Neural cell (in vitro differentiated cells): ENCODE data around the gene KRTAP4-11. TPM values are rescaled to one million over a fixed set of nuclear protein-coding genes. Genes with fewer than 3 reads are reported as not detected.

ENCODE experiments used
- H2AFZ ChIP-seq: fragments of 200-600, 300-800 bp; sonication (generic), shearing (Covaris generic); 2 replicates; pipeline ENCODE4 v1.6.0; 2014; ENCODE audit warnings: low read depth, mild to moderate bottlenecking, antibody characterized with exemption, low read length, moderate library complexity
- H3F3A ChIP-seq: fragments of 200-600 bp; shearing (Covaris generic); 2 replicates; pipeline ENCODE4 v1.6.1; 2016; ENCODE audit warnings: mild to moderate bottlenecking, moderate library complexity, mixed read lengths, antibody characterized with exemption, low read length; ENCODE audit not compliant: insufficient read depth, poor library complexity, severe bottlenecking
- H3K27ac ChIP-seq: fragments of 200-600, 300-800 bp; sonication (generic), shearing (Covaris generic); 2 replicates; pipeline ENCODE4 v1.5.1; 2014; ENCODE audit warnings: mild to moderate bottlenecking, low read length, moderate library complexity
- H3K27me3 ChIP-seq: fragments of 300-800, 200-600 bp; sonication (generic), shearing (Covaris generic); 2 replicates; pipeline ENCODE4 v1.6.0; 2014; ENCODE audit warnings: mild to moderate bottlenecking, low read depth, low read length, moderate library complexity; ENCODE audit not compliant: insufficient read depth
- H3K36me3 ChIP-seq: fragments of 300-800, 200-600 bp; sonication (generic), shearing (Covaris generic); 2 replicates; pipeline ENCODE4 v1.5.1; 2014; ENCODE audit warnings: mild to moderate bottlenecking, antibody characterized with exemption, low read length, moderate library complexity; ENCODE audit not compliant: insufficient read depth
- H3K4me2 ChIP-seq: fragments of 300-800, 200-600 bp; sonication (generic), shearing (Covaris generic); 2 replicates; pipeline ENCODE4 v1.6.0; 2014; ENCODE audit warnings: mild to moderate bottlenecking, low read length
- H3K4me3 ChIP-seq: fragments of 300-800, 200-600 bp; sonication (generic), shearing (Covaris generic); 2 replicates; pipeline ENCODE4 v1.5.1; 2014; ENCODE audit warnings: mild to moderate bottlenecking, low read length, moderate library complexity
- H3K79me2 ChIP-seq: fragments of 200-600 bp; shearing (Covaris generic); replicated peaks from 2 replicates; pipeline ENCODE4 v1.6.0; 2014; ENCODE audit warnings: mild to moderate bottlenecking, low read length, moderate library complexity; ENCODE audit not compliant: insufficient read depth
- H3K9ac ChIP-seq: fragments of 300-800, 200-600 bp; sonication (generic), shearing (Covaris generic); 2 replicates; pipeline ENCODE4 v1.6.1; 2016; ENCODE audit warnings: mild to moderate bottlenecking, low read length, mixed read lengths
- H3K9me2 ChIP-seq: fragments of 200-600 bp; shearing (Covaris generic); 2 replicates; pipeline ENCODE4 v1.6.1; 2016; ENCODE audit warnings: mild to moderate bottlenecking, low read length, mixed read lengths; ENCODE audit not compliant: insufficient read depth
- H3K9me3 ChIP-seq: fragments of 200-600, 300-800 bp; sonication (generic), shearing (Covaris generic); 2 replicates; pipeline ENCODE4 v1.6.1; 2016; ENCODE audit warnings: mild to moderate bottlenecking, mixed run types, low read length, moderate library complexity, mixed read lengths
- H4K20me1 ChIP-seq: fragments of 200-600 bp; shearing (Covaris generic); 2 replicates; pipeline ENCODE4 v1.6.1; 2016; ENCODE audit warnings: mild to moderate bottlenecking, mixed run types; ENCODE audit not compliant: insufficient read depth
- CTCF ChIP-seq: fragments of 450-650 bp; IDR thresholded peaks from 2 replicates; pipeline ENCODE4 v1.5.1; 2014; ENCODE audit warnings: antibody characterized with exemption, mild to moderate bottlenecking, moderate library complexity; ENCODE audit not compliant: poor library complexity, severe bottlenecking
- EP300 ChIP-seq: fragments of 450-650 bp; conservative IDR thresholded peaks from 2 replicates; pipeline ENCODE4 v1.6.1; 2014; ENCODE audit warnings: antibody characterized with exemption, mild to moderate bottlenecking, moderate library complexity; ENCODE audit not compliant: poor library complexity, severe bottlenecking
- EZH2 ChIP-seq: fragments of 200-600, 300-800 bp; shearing (Covaris generic), sonication (generic); IDR thresholded peaks from 2 replicates; pipeline ENCODE4 v1.6.1; 2014; ENCODE audit warnings: antibody characterized with exemption, low read length, borderline replicate concordance, mild to moderate bottlenecking; ENCODE audit not compliant: insufficient read depth, poor library complexity, severe bottlenecking
- MXI1 ChIP-seq: fragments of 450-650 bp; conservative IDR thresholded peaks from 2 replicates; pipeline ENCODE4 v1.6.1; 2014; ENCODE audit warnings: antibody characterized with exemption, mild to moderate bottlenecking; ENCODE audit not compliant: poor library complexity, severe bottlenecking
- POLR2AphosphoS5 ChIP-seq: IDR thresholded peaks from 2 replicates; pipeline ENCODE4 v1.6.1; 2012
- RAD21 ChIP-seq: fragments of 450-650 bp; conservative IDR thresholded peaks from 2 replicates; pipeline ENCODE4 v1.6.1; 2014; ENCODE audit warnings: antibody characterized with exemption, mild to moderate bottlenecking, moderate library complexity
- SMC3 ChIP-seq: fragments of 450-650 bp; conservative IDR thresholded peaks from 2 replicates; pipeline ENCODE4 v1.6.1; 2014; ENCODE audit warnings: antibody characterized with exemption, mild to moderate bottlenecking, moderate library complexity; ENCODE audit not compliant: poor library complexity
- TAF1 ChIP-seq: IDR thresholded peaks from 2 replicates; pipeline ENCODE4 v1.6.1; 2012; ENCODE audit warnings: low read depth
- polyA plus RNA-seq: library from polyadenylated mRNA; depleted of rRNA; stranded (reverse); fragments of >200 nt; gene quantifications from 2 replicates; pipeline ENCODE4 v1.2.3, GENCODE V29; 2014
- TF ChIP-seq, protein P1 (sequence below): IDR thresholded peaks from 2 replicates; pipeline ENCODE4 v1.6.1; 2012; ENCODE audit warnings: borderline replicate concordance

KRTAP4-11 gene
- polyA plus RNA-seq, 1 donor from 2014 or later = not detected

- Histone ChIP-seq H3K79me2 (no peaks in the 10 kb centered on the region), H3K36me3 (no peaks in the 10 kb centered on the region), H3K4me3 (no peak overlapping the region), H3K27ac (no peak overlapping the region), H3K9me2 (no peaks in the 10 kb centered on the region), H3K27me3 (no peaks in the 10 kb centered on the region), H3F3A (no peaks in the 10 kb centered on the region), H4K20me1 (no peaks in the 10 kb centered on the region), H3K9me3 (no peaks in the 10 kb centered on the region), H2AFZ (no peak overlapping the region), H3K4me2 (no peak overlapping the region), H3K9ac (no peak overlapping the region)
- no peak for TF ChIP-seq MXI1
- TF ChIP-seq POLR2AphosphoS5 = no peak
- no peak for TF ChIP-seq EZH2
- TF ChIP-seq CTCF = no peak
- TF ChIP-seq SMC3 = no peak
- TF ChIP-seq, protein P1, sequence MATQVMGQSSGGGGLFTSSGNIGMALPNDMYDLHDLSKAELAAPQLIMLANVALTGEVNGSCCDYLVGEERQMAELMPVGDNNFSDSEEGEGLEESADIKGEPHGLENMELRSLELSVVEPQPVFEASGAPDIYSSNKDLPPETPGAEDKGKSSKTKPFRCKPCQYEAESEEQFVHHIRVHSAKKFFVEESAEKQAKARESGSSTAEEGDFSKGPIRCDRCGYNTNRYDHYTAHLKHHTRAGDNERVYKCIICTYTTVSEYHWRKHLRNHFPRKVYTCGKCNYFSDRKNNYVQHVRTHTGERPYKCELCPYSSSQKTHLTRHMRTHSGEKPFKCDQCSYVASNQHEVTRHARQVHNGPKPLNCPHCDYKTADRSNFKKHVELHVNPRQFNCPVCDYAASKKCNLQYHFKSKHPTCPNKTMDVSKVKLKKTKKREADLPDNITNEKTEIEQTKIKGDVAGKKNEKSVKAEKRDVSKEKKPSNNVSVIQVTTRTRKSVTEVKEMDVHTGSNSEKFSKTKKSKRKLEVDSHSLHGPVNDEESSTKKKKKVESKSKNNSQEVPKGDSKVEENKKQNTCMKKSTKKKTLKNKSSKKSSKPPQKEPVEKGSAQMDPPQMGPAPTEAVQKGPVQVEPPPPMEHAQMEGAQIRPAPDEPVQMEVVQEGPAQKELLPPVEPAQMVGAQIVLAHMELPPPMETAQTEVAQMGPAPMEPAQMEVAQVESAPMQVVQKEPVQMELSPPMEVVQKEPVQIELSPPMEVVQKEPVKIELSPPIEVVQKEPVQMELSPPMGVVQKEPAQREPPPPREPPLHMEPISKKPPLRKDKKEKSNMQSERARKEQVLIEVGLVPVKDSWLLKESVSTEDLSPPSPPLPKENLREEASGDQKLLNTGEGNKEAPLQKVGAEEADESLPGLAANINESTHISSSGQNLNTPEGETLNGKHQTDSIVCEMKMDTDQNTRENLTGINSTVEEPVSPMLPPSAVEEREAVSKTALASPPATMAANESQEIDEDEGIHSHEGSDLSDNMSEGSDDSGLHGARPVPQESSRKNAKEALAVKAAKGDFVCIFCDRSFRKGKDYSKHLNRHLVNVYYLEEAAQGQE = no peak
- no peak for TF ChIP-seq EP300
- no peak for TF ChIP-seq RAD21
- no peak for TF ChIP-seq TAF1
These were observed 9.2 kb upstream of the KRTAP4-11 start for GRCh38 chr17:41127371-41127770.

GRCh38 chr17:41126412-41126811 is 8.2 kb upstream of the KRTAP4-11 start:
- no peaks in the 10 kb centered on the region for H3K27me3 ChIP-seq
- H3K79me2 ChIP-seq = no peaks in the 10 kb centered on the region
- H3K9me2 ChIP-seq = no peaks in the 10 kb centered on the region
- H3K36me3 ChIP-seq = no peaks in the 10 kb centered on the region
- H3K9ac ChIP-seq = no peak overlapping the region
- H3F3A ChIP-seq = no peaks in the 10 kb centered on the region
- TF ChIP-seq SMC3 (no peak), RAD21 (no peak), CTCF (no peak), TAF1 (no peak), EZH2 (no peak), EP300 (no peak), POLR2AphosphoS5 (no peak), MXI1 (no peak)
- H3K9me3 ChIP-seq = no peaks in the 10 kb centered on the region
- H3K4me2 ChIP-seq = no peak overlapping the region
- H4K20me1 ChIP-seq = no peaks in the 10 kb centered on the region
- no peak overlapping the region for H2AFZ ChIP-seq
- no peak overlapping the region for H3K27ac ChIP-seq
- H3K4me3 ChIP-seq = no peak overlapping the region
